ENCODE data around the gene FXYD4.

The FXYD4 gene

GRCh38 chr10:43396928-43397624, 25.6 kb downstream of the FXYD4 start:
- no peak for FAIRE-seq

- FAIRE-seq = no peak
Measured at GRCh38 chr10:43398939-43399319, 27.5 kb downstream of the FXYD4 start.

- FAIRE-seq = no peak
Measured at GRCh38 chr10:43399320-43400310, 28.2 kb downstream of the FXYD4 start.

- no peak for FAIRE-seq
Measured at GRCh38 chr10:43401627-43402026, 30.2 kb downstream of the FXYD4 start.

- no peak for FAIRE-seq
Measured at GRCh38 chr10:43402176-43402575, 30.7 kb downstream of the FXYD4 start.

GRCh38 chr10:43402880-43403452, 31.5 kb downstream of the FXYD4 start:
- no peak for FAIRE-seq

- FAIRE-seq = no peak
Measured at GRCh38 chr10:43403911-43404703, 32.7 kb downstream of the FXYD4 start.

- no peak for FAIRE-seq
Measured at GRCh38 chr10:43404704-43405084, 33.3 kb downstream of the FXYD4 start.

GRCh38 chr10:43407148-43407575, 35.7 kb downstream of the FXYD4 start:
- no peak for FAIRE-seq

- FAIRE-seq = no peak
Measured at GRCh38 chr10:43407576-43408330, 36.3 kb downstream of the FXYD4 start.

- no peak for FAIRE-seq
Measured at GRCh38 chr10:43408331-43408709, 36.9 kb downstream of the FXYD4 start.

- no peak for FAIRE-seq
Measured at GRCh38 chr10:43408710-43409384, 37.4 kb downstream of the FXYD4 start, which contains the start of gene HNRNPF. Gene HNRNPF, minus strand, starts transcription at chr10:43409186. Its CDS starts 21,302 bp downstream, at chr10:43387884.

- FAIRE-seq = no peak
Measured at GRCh38 chr10:43409385-43410109, 38.1 kb downstream of the FXYD4 start.

GRCh38 chr10:43410345-43410744, 38.9 kb downstream of the FXYD4 start:
- FAIRE-seq = no peak

- FAIRE-seq = no peak
Measured at GRCh38 chr10:43411536-43411935, 40.1 kb downstream of the FXYD4 start.

GRCh38 chr10:43415544-43415943, 44.1 kb downstream of the FXYD4 start:
- FAIRE-seq = no peak

GRCh38 chr10:43417950-43418768, 46.7 kb downstream of the FXYD4 start:
- FAIRE-seq = no peak

- FAIRE-seq = no peak
Measured at GRCh38 chr10:43419997-43420368, 48.5 kb downstream of the FXYD4 start.

GRCh38 chr10:43420369-43421200, 49.1 kb downstream of the FXYD4 start:
- no peak for FAIRE-seq
